ENCODE results near the gene ZBTB37. TPM values are rescaled to one million over a fixed set of nuclear protein-coding genes. Genes with fewer than 3 reads are reported as not detected.
A peak's percentile ranks its signal among the peaks of the same experiment; 100 is the strongest.

The ZBTB37 gene
- total and polyA plus RNA-seq, 12 donors: 0.55 to 15.2 (median 11.1) TPM

DNA sequence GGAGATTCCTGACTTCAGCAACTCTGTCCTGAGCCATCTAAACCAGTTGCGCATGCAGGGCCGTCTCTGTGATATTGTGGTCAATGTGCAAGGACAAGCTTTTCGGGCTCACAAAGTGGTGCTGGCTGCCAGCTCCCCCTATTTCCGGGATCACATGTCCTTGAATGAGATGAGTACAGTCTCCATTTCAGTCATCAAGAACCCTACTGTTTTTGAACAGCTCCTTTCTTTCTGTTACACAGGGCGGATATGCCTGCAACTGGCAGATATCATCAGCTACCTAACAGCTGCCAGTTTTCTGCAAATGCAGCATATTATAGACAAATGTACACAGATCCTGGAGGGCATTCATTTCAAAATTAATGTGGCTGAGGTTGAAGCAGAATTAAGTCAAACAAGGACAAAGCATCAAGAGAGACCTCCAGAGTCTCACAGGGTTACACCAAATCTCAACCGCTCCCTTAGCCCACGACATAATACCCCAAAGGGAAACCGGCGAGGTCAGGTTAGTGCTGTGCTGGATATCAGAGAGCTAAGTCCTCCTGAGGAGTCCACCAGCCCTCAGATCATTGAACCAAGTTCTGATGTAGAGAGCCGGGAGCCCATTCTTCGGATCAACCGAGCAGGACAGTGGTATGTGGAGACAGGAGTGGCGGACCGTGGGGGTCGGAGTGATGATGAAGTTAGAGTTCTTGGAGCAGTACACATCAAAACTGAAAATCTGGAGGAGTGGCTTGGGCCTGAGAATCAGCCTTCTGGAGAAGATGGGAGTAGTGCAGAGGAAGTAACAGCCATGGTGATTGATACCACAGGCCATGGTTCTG is 2.3 kb downstream of the ZBTB37 start:
- Histone ChIP-seq H3K27me3 (no peaks in the 10 kb centered on the region), H3K4me3 (peak overlapping the region in 1 of 10 donors; percentile 17), H3K4me1 (peaks cover 4 to 53% (median 50%) of the 10 kb centered on the region in 9 donors), H3K27ac (peak overlapping the region in 7 of 10 donors; percentile 22 to 99 (median 98)), H3K9me3 (no peaks in the 10 kb centered on the region), H3K36me3 (peaks cover 0 to 64% (median 12%) of the 10 kb centered on the region in 9 donors)
- WGBS, 2 donors: 67 to 81% methylated on average over 15 of the region's 15 CpGs
- intact Hi-C loops (cut with DNase I): no loop called here
- no peak for DNase-seq
- TF ChIP-seq, protein P1, sequence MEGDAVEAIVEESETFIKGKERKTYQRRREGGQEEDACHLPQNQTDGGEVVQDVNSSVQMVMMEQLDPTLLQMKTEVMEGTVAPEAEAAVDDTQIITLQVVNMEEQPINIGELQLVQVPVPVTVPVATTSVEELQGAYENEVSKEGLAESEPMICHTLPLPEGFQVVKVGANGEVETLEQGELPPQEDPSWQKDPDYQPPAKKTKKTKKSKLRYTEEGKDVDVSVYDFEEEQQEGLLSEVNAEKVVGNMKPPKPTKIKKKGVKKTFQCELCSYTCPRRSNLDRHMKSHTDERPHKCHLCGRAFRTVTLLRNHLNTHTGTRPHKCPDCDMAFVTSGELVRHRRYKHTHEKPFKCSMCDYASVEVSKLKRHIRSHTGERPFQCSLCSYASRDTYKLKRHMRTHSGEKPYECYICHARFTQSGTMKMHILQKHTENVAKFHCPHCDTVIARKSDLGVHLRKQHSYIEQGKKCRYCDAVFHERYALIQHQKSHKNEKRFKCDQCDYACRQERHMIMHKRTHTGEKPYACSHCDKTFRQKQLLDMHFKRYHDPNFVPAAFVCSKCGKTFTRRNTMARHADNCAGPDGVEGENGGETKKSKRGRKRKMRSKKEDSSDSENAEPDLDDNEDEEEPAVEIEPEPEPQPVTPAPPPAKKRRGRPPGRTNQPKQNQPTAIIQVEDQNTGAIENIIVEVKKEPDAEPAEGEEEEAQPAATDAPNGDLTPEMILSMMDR (IDR thresholded peaks at IDR 0.05): no peak
- ATAC-seq: no peak

DNA sequence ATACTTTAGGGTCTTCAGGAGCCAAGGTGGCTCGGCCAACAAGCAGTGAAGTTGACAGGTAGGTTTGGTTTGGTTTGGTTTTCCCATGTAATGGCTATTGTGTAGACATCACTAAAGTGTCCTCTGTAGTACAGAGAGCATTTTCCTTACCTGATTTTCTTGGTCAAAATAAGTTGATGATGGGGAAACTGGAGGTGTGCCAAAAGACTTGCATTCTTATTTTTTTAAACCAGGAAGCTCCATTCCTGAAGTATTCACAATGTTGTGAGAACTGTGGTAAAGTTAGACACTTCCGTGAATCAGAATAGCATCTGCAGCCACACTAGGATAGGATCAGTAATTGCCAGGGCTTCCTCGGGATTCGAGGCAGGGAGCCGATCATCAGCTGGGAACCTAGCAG is 2.9 kb downstream of the ZBTB37 start:
- TF ChIP-seq, protein P1 (IDR thresholded peaks at IDR 0.05): no peak
- Histone ChIP-seq H3K4me1 (peaks cover 2 to 47% (median 44%) of the 10 kb centered on the region in 9 donors), H3K9me3 (no peaks in the 10 kb centered on the region), H3K27ac (peak overlapping the region in 4 of 10 donors; percentile 98 to 99 (median 98)), H3K27me3 (no peaks in the 10 kb centered on the region), H3K4me3 (no peak overlapping the region), H3K36me3 (peaks cover 0 to 64% (median 10%) of the 10 kb centered on the region in 9 donors)
- DNase-seq: no peak
- WGBS, 2 donors: 68 to 69% methylated on average over 5 of the region's 5 CpGs
- intact Hi-C loops (cut with DNase I): no loop called here
- ATAC-seq: no peak

DNA sequence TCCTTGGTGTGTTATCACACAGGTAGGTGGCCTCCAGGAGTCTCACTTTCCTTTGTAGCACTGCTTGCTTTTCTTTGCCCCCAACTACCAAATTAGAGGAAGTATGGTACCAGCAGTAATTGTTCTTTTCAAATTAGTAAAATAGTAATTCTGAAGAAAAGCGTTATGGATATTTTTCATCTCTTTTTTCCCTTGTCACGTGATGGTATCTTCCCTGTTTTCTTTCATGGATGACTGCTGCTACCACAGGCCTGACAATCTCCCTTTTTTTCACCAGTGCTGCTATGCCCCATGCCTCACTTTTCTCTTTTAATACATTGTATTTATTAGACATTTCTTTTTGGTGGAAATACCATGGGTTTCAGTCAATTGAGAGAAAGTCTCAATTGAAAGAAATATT is 3.3 kb downstream of the ZBTB37 start:
- Histone ChIP-seq H3K36me3 (peaks cover 0 to 64% (median 13%) of the 10 kb centered on the region in 9 donors), H3K9me3 (no peaks in the 10 kb centered on the region), H3K4me3 (no peak overlapping the region), H3K4me1 (peaks cover 0 to 43% (median 40%) of the 10 kb centered on the region in 9 donors), H3K27me3 (no peaks in the 10 kb centered on the region), H3K27ac (peak overlapping the region in 2 of 10 donors; percentile 98 to 99)
- intact Hi-C loops (cut with DNase I): no loop called here
- ATAC-seq: no peak
- TF ChIP-seq, protein P1 (IDR thresholded peaks at IDR 0.05): no peak
- WGBS, 2 donors: 83 to 96% methylated on average over 2 of the region's 2 CpGs
- DNase-seq: no peak

DNA sequence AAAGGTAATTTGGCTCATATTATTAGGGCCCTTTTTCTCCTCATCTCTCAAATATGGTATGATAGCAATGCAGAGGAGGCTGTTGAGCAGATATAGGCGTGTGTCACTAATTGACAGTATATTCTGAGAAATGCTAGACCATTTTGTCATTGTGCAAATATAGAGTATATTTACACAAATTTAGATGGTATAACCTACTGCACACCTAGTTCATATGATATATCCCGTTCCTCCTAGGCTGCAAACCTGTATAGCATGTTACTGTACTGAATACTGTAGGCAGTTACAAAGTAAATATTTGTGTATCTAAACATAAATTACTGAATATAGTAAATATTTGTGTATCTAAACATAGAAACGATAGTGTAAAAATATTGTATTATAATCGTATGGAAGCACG is 8.6 kb downstream of the ZBTB37 start:
- Histone ChIP-seq H3K27ac (no peak overlapping the region), H3K36me3 (peaks cover 0 to 85% (median 28%) of the 10 kb centered on the region in 9 donors), H3K4me1 (peaks cover 0 to 6% (median 2%) of the 10 kb centered on the region in 9 donors), H3K4me3 (no peak overlapping the region), H3K9me3 (no peaks in the 10 kb centered on the region), H3K27me3 (no peaks in the 10 kb centered on the region)
- intact Hi-C loops (cut with DNase I): no loop called here
- ATAC-seq (no peak), DNase-seq (no peak)
- WGBS, 2 donors: 95 to 96% methylated on average over 5 of the region's 5 CpGs
- TF ChIP-seq, protein P1 (IDR thresholded peaks at IDR 0.05): no peak

Measured in heart right ventricle (tissue), 16 donors.